ENCODE measurements around the gene SPTBN5.

Gene SPTBN5

DNA sequence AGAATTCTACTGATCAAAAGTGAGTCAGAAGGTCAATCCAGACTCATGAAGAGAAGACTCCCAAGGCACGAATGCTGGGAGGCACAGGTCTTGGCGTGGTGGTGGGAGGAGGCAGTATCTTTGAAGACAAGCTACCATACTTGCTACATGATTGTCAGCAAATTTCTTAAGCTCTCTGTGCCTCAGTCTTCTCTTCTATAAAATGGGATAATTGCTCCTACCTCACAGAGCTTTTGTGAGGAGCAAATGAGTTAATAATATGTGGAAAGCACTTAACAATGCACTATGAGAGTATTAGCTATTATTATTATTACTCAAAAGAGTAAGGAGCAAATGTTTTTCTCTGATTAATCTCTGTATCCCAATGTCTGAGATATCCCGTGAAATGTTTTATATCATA is 42.3 kb upstream of the SPTBN5 start:
- no peak for ATAC-seq
- TF ChIP-seq OSR1 (CRISPR knock-in tag; IDR thresholded peaks at IDR 0.05) (no peak), ZFP3 (CRISPR knock-in tag; IDR thresholded peaks at IDR 0.05) (no peak), ZNF70 (CRISPR knock-in tag; IDR thresholded peaks at IDR 0.05) (no peak), TCF4 (CRISPR knock-in tag; IDR thresholded peaks at IDR 0.05; ENCODE audit: borderline replicate concordance) (no peak), ESRRG (CRISPR knock-in tag; IDR thresholded peaks at IDR 0.05) (no peak), BACH2 (CRISPR knock-in tag; IDR thresholded peaks at IDR 0.05; ENCODE audit: borderline replicate concordance) (no peak), ZNF565 (CRISPR knock-in tag; conservative IDR thresholded peaks at IDR 0.05; ENCODE audit: low read depth) (no peak), ZNF8 (CRISPR knock-in tag; IDR thresholded peaks at IDR 0.05) (no peak), PATZ1 (CRISPR knock-in tag; IDR thresholded peaks at IDR 0.05; ENCODE audit: borderline replicate concordance) (no peak)

DNA sequence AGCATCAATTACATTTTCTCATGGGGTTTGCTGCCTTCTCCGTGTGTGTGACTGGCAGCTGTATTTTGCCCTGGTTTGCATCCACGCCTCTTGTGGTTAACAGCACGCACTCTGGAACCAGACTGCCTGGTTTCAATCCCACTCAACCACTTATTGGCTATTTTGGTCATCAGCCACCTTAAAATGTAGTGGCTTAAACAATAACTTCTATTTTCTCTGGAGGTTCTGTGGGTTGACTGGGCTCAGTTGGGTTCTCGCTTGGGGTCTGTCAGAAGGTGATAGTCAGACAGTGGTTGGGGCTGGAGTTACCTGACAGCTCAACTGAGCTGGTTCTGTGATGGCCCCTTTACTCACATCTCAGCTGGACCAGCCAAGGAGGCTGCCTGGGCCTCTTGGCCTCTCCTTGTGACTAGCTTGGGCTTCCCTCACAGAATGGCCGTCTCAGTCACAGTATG is 41.7 kb upstream of the SPTBN5 start:
- TF ChIP-seq ZFP30 (CRISPR knock-in tag; IDR thresholded peaks at IDR 0.05), result no peak
- TF ChIP-seq ESRRG (CRISPR knock-in tag; IDR thresholded peaks at IDR 0.05), result no peak
- TF ChIP-seq ZNF8 (CRISPR knock-in tag; IDR thresholded peaks at IDR 0.05), result no peak
- no peak for TF ChIP-seq CSDC2 (CRISPR knock-in tag; IDR thresholded peaks at IDR 0.05)
- TF ChIP-seq ZC3H10 (CRISPR knock-in tag; IDR thresholded peaks at IDR 0.05), result no peak
- no peak for TF ChIP-seq ISL1 (CRISPR knock-in tag; IDR thresholded peaks at IDR 0.05)
- no peak for TF ChIP-seq SNAI2 (CRISPR knock-in tag; IDR thresholded peaks at IDR 0.05)
- TF ChIP-seq ZNF565 (CRISPR knock-in tag; conservative IDR thresholded peaks at IDR 0.05; ENCODE audit: low read depth), result no peak
- TF ChIP-seq CREB5 (CRISPR knock-in tag; IDR thresholded peaks at IDR 0.05; ENCODE audit: low read depth), result no peak
- TF ChIP-seq ZNF70 (CRISPR knock-in tag; IDR thresholded peaks at IDR 0.05), result no peak
- no peak for ATAC-seq

GRCh38 chr15:41934843-41935242 is 41.0 kb upstream of the SPTBN5 start:
- peak; percentile 50 for ATAC-seq
- TF ChIP-seq RARB (CRISPR knock-in tag; IDR thresholded peaks at IDR 0.05) (no peak), BACH2 (CRISPR knock-in tag; IDR thresholded peaks at IDR 0.05; ENCODE audit: borderline replicate concordance) (no peak), ARNTL (CRISPR knock-in tag; IDR thresholded peaks at IDR 0.05; ENCODE audit: borderline replicate concordance, low read depth) (no peak), CSDC2 (CRISPR knock-in tag; IDR thresholded peaks at IDR 0.05) (no peak)

GRCh38 chr15:41933771-41934170 is 39.9 kb upstream of the SPTBN5 start:
- no peak for ATAC-seq
- no peak for TF ChIP-seq TOX (CRISPR knock-in tag; IDR thresholded peaks at IDR 0.05; ENCODE audit: borderline replicate concordance)
- TF ChIP-seq ZNF70 (CRISPR knock-in tag; IDR thresholded peaks at IDR 0.05), result no peak
- TF ChIP-seq, protein P1, sequence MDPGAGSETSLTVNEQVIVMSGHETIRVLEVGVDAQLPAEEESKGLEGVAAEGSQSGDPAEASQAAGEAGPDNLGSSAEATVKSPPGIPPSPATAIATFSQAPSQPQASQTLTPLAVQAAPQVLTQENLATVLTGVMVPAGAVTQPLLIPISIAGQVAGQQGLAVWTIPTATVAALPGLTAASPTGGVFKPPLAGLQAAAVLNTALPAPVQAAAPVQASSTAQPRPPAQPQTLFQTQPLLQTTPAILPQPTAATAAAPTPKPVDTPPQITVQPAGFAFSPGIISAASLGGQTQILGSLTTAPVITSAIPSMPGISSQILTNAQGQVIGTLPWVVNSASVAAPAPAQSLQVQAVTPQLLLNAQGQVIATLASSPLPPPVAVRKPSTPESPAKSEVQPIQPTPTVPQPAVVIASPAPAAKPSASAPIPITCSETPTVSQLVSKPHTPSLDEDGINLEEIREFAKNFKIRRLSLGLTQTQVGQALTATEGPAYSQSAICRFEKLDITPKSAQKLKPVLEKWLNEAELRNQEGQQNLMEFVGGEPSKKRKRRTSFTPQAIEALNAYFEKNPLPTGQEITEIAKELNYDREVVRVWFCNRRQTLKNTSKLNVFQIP (CRISPR knock-in tag; IDR thresholded peaks at IDR 0.05; ENCODE audit: borderline replicate concordance, low read depth), result no peak
- TF ChIP-seq CSDC2 (CRISPR knock-in tag; IDR thresholded peaks at IDR 0.05), result no peak
- no peak for TF ChIP-seq ESRRG (CRISPR knock-in tag; IDR thresholded peaks at IDR 0.05)
- TF ChIP-seq, protein P2, sequence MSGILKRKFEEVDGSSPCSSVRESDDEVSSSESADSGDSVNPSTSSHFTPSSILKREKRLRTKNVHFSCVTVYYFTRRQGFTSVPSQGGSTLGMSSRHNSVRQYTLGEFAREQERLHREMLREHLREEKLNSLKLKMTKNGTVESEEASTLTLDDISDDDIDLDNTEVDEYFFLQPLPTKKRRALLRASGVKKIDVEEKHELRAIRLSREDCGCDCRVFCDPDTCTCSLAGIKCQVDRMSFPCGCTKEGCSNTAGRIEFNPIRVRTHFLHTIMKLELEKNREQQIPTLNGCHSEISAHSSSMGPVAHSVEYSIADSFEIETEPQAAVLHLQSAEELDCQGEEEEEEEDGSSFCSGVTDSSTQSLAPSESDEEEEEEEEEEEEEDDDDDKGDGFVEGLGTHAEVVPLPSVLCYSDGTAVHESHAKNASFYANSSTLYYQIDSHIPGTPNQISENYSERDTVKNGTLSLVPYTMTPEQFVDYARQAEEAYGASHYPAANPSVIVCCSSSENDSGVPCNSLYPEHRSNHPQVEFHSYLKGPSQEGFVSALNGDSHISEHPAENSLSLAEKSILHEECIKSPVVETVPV (CRISPR knock-in tag; IDR thresholded peaks at IDR 0.05), result no peak
- TF ChIP-seq ARNTL (CRISPR knock-in tag; IDR thresholded peaks at IDR 0.05; ENCODE audit: borderline replicate concordance, low read depth), result no peak
- TF ChIP-seq PATZ1 (CRISPR knock-in tag; IDR thresholded peaks at IDR 0.05; ENCODE audit: borderline replicate concordance), result no peak
- TF ChIP-seq BACH2 (CRISPR knock-in tag; IDR thresholded peaks at IDR 0.05; ENCODE audit: borderline replicate concordance), result no peak
- no peak for TF ChIP-seq ZC3H10 (CRISPR knock-in tag; IDR thresholded peaks at IDR 0.05)
